ENCODE results near the gene PHACTR2. TPM values are rescaled to one million over a fixed set of nuclear protein-coding genes. Genes with fewer than 3 reads are reported as not detected.

The PHACTR2 gene
- total and polyA plus RNA-seq, 2 of the 13 experiments (the other 11 are each of a cell fraction or from before 2014, with no cell fraction given) = 11.3 to 28.2 TPM

- TF ChIP-seq THAP9 (CRISPR knock-in tag; IDR thresholded peaks at IDR 0.05; ENCODE audit: borderline replicate concordance) (no peak), TFAP4 (IDR thresholded peaks at IDR 0.05; ENCODE audit: borderline replicate concordance, low read depth) (peak; percentile 9; the same call in 1 of the 2 replicates), MEIS2 (CRISPR knock-in tag; IDR thresholded peaks at IDR 0.05) (0 out of 2 replicates have a peak, but pooled peaks have one; percentile 36), PREB (CRISPR knock-in tag; IDR thresholded peaks at IDR 0.05) (no peak), KAT8 (CRISPR knock-in tag; IDR thresholded peaks at IDR 0.05) (no peak), FOXP1 (IDR thresholded peaks at IDR 0.05) (no peak), FOXP1 (CRISPR knock-in tag; IDR thresholded peaks at IDR 0.05) (peak; percentile 78), NFYB (CRISPR knock-in tag; IDR thresholded peaks at IDR 0.05) (0 out of 2 replicates have a peak, but pooled peaks have one; percentile 21), HIC2 (CRISPR knock-in tag; IDR thresholded peaks at IDR 0.05; ENCODE audit: low read depth) (no peak), LCORL (IDR thresholded peaks at IDR 0.05) (no peak), LCORL (CRISPR knock-in tag; IDR thresholded peaks at IDR 0.05) (peak; percentile 16; the same call in 1 of the 2 replicates), ZBTB39 (CRISPR knock-in tag; IDR thresholded peaks at IDR 0.05) (no peak), ZNF281 (CRISPR knock-in tag; IDR thresholded peaks at IDR 0.05; ENCODE audit: borderline replicate concordance) (peak; percentile 19; the same call in 1 of the 2 replicates), THAP11 (CRISPR knock-in tag; IDR thresholded peaks at IDR 0.05) (peak; percentile 34; the same call in 1 of the 2 replicates), ZNF354B (CRISPR knock-in tag; IDR thresholded peaks at IDR 0.05) (0 out of 2 replicates have a peak, but pooled peaks have one; percentile 37), JDP2 (CRISPR knock-in tag; IDR thresholded peaks at IDR 0.05; ENCODE audit: borderline replicate concordance) (no peak), NPAS2 (CRISPR knock-in tag; IDR thresholded peaks at IDR 0.05; ENCODE audit: borderline replicate concordance) (no peak), ZNF510 (CRISPR knock-in tag; IDR thresholded peaks at IDR 0.05; ENCODE audit: low read depth) (no peak), KLF11 (CRISPR knock-in tag; IDR thresholded peaks at IDR 0.05) (no peak)
Observed at GRCh38 chr6:143747347-143747842, 69.6 kb downstream of the PHACTR2 start (continued).

All from HepG2 (cell line).